ENCODE results near the gene MDFI.

MDFI gene

GRCh38 chr6:41635365-41635764 is 2.9 kb upstream of the MDFI start:
- no peak for DNase-seq

GRCh38 chr6:41636833-41637193 is 1.5 kb upstream of the MDFI start:
- no peak for DNase-seq

- DNase-seq, result no peak
Observed at GRCh38 chr6:41637194-41638001, 870 bp upstream of the MDFI start.

GRCh38 chr6:41638935-41639808 is 904 bp downstream of the MDFI start:
- no peak for DNase-seq

GRCh38 chr6:41639809-41640371 is 1.6 kb downstream of the MDFI start:
- DNase-seq, result no peak

GRCh38 chr6:41640426-41640825 is 2.2 kb downstream of the MDFI start:
- DNase-seq, result no peak

GRCh38 chr6:41641352-41641925 is 3.2 kb downstream of the MDFI start:
- no peak for DNase-seq

- DNase-seq, result no peak
Observed at GRCh38 chr6:41642090-41642959, 4.1 kb downstream of the MDFI start.

GRCh38 chr6:41642960-41643898 is 5.0 kb downstream of the MDFI start:
- DNase-seq, result no peak

- no peak for DNase-seq
Observed at GRCh38 chr6:41643899-41644269, 5.6 kb downstream of the MDFI start.

GRCh38 chr6:41644297-41644879 is 6.1 kb downstream of the MDFI start:
- DNase-seq, result no peak

GRCh38 chr6:41645007-41645618 is 6.8 kb downstream of the MDFI start:
- DNase-seq, result no peak

GRCh38 chr6:41646026-41646795 is 7.9 kb downstream of the MDFI start:
- DNase-seq, result no peak

GRCh38 chr6:41647061-41647511 is 8.8 kb downstream of the MDFI start:
- no peak for DNase-seq

- DNase-seq, result no peak
Observed at GRCh38 chr6:41648070-41648585, 9.9 kb downstream of the MDFI start.

GRCh38 chr6:41648921-41649320 is 10.7 kb downstream of the MDFI start:
- DNase-seq, result no peak

GRCh38 chr6:41649596-41649995 is 11.3 kb downstream of the MDFI start:
- no peak for DNase-seq

GRCh38 chr6:41650120-41650519 is 11.9 kb downstream of the MDFI start:
- DNase-seq, result no peak

GRCh38 chr6:41651246-41651961 is 13.1 kb downstream of the MDFI start:
- DNase-seq, result no peak

Data from activated effector memory CD4-positive, alpha-beta T cell treated with Interleukin-2 at 50 U/mL for 16 hours (primary cell).